ENCODE data around the gene ITGA6.

GRCh38 chr2:172513524-172513900 lies 86.1 kb downstream of the ITGA6 start:
- TF ChIP-seq SP1 (IDR thresholded peaks at IDR 0.05) (no peak), FOXK2 (IDR thresholded peaks at IDR 0.05) (no peak), FOXM1 (IDR thresholded peaks at IDR 0.05; ENCODE audit: borderline replicate concordance) (no peak), SUZ12 (IDR thresholded peaks at IDR 0.05) (no peak), LEF1 (IDR thresholded peaks at IDR 0.05; ENCODE audit: borderline replicate concordance) (no peak), L3MBTL2 (conservative IDR thresholded peaks at IDR 0.05) (no peak), ZNF384 (IDR thresholded peaks at IDR 0.05) (no peak), CTBP1 (IDR thresholded peaks at IDR 0.05; ENCODE audit: borderline replicate concordance) (no peak), TARDBP (IDR thresholded peaks at IDR 0.05) (no peak), NFRKB (IDR thresholded peaks at IDR 0.05) (no peak)

Measured in HEK293T (cell line).